M059J (cell line): ENCODE measurements around the gene SYDE1. TPM values are rescaled to one million over a fixed set of nuclear protein-coding genes. Genes with fewer than 3 reads are reported as not detected.

Source experiments
- DNase-seq: peaks from one replicate; pipeline ENCODE4 v3.0.0-alpha.2; 2012; ENCODE audit warnings: low read depth
- total RNA-seq: library from RNA; depleted of rRNA; stranded (reverse); fragments of >200 nt; shearing (Covaris generic); gene quantifications from 2 replicates; pipeline ENCODE4 v1.2.3, GENCODE V29; 2014

Gene SYDE1
- total RNA-seq, 1 experiment from 2014 or later: 38.3 TPM

- no peak for DNase-seq
These were observed 1.9 kb downstream of the SYDE1 start for GRCh38 chr19:15108845-15109767.

GRCh38 chr19:15109768-15110417, 2.7 kb downstream of the SYDE1 start:
- DNase-seq: no peak

GRCh38 chr19:15110418-15110815, 3.2 kb downstream of the SYDE1 start:
- no peak for DNase-seq

GRCh38 chr19:15111758-15112157, 4.6 kb downstream of the SYDE1 start:
- DNase-seq: no peak

GRCh38 chr19:15112385-15112784, 5.2 kb downstream of the SYDE1 start:
- DNase-seq: peak; percentile 19

GRCh38 chr19:15113245-15114152, 6.3 kb downstream of the SYDE1 start:
- peak; percentile 12 for DNase-seq

GRCh38 chr19:15114153-15114540, 6.9 kb downstream of the SYDE1 start:
- peak; percentile 65 for DNase-seq

GRCh38 chr19:15115080-15115479, 7.9 kb downstream of the SYDE1 start:
- DNase-seq: peak; percentile 42

- no peak for DNase-seq
These were observed 8.8 kb downstream of the SYDE1 start for GRCh38 chr19:15115762-15116615.

- DNase-seq: no peak
These were observed 9.7 kb downstream of the SYDE1 start for GRCh38 chr19:15116856-15117255.

GRCh38 chr19:15118248-15118647, 11.0 kb downstream of the SYDE1 start:
- no peak for DNase-seq

GRCh38 chr19:15118789-15119494, 11.7 kb downstream of the SYDE1 start:
- no peak for DNase-seq

GRCh38 chr19:15120135-15121026, 13.2 kb downstream of the SYDE1 start:
- no peak for DNase-seq

GRCh38 chr19:15122331-15123030, 15.3 kb downstream of the SYDE1 start:
- DNase-seq: no peak

- no peak for DNase-seq
These were observed 16.1 kb downstream of the SYDE1 start for GRCh38 chr19:15123031-15123890.

- DNase-seq: no peak
These were observed 16.7 kb downstream of the SYDE1 start for GRCh38 chr19:15123900-15124299.

- DNase-seq: no peak
These were observed 17.5 kb downstream of the SYDE1 start for GRCh38 chr19:15124572-15125231.
